H1 (cell line): ENCODE measurements around the gene ZNF366. TPM values are rescaled to one million over a fixed set of nuclear protein-coding genes. Genes with fewer than 3 reads are reported as not detected.

ENCODE experiments used
- polyA plus RNA-seq, 7 experiments: library from polyadenylated mRNA; depleted of rRNA in 3 of 7; stranded (reverse) in 5 of 7; unstranded in 2 of 7; fragments of >200 nt in 5 of 7; fragments of 200-250 nt in 2 of 7; gene quantifications; 1 replicate in 5 of 7; 2 replicates in 1 of 7; 4 replicates in 1 of 7; pipeline versions ENCODE4 v1.2.1 to v1.2.3, GENCODE V29; 2011 to 2013; ENCODE audit warnings: missing spikeins in 2 of 7, mixed read lengths in 2 of 7
- total RNA-seq: library from RNA; stranded (reverse); fragmentation: NEBNext Ultra II Directional; extraction: Animal tissue kit (Norgen Biotek cat#: 25700); gene quantifications from 2 replicates; pipeline ENCODE4 v1.2.1, GENCODE V29; 2021
- TF ChIP-seq, protein P1 (sequence below): fragments of 300-600 bp; sonication (generic); IDR thresholded peaks from 2 replicates; pipeline ENCODE4 v1.7.1; 2012; ENCODE audit warnings: low read length, moderate library complexity, mild to moderate bottlenecking, inconsistent platforms; ENCODE audit not compliant: insufficient replicate concordance

Gene ZNF366
- total and polyA plus RNA-seq, 2 of the 8 experiments (the other 6 are each of a cell fraction or from before 2014, with no cell fraction given), result not detected

DNA sequence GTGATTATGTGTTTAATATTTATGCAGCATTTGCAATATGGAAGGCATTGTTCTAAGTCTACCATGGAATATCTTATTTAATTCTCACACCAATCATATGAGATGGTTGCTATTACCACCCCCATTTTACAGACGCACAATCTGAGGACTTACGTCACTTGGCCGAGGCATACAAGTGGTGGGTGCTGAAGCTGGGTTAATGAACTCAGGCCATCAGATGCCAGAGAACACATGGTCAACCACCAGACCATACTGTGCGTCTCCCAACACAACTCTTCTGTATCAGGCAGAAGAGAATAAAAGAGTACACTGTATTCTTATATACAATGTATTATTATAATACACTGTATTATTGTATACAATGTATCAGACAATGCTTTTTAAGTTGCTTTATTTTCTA lies 59.5 kb downstream of the ZNF366 start (continued):
- TF ChIP-seq, protein P1, sequence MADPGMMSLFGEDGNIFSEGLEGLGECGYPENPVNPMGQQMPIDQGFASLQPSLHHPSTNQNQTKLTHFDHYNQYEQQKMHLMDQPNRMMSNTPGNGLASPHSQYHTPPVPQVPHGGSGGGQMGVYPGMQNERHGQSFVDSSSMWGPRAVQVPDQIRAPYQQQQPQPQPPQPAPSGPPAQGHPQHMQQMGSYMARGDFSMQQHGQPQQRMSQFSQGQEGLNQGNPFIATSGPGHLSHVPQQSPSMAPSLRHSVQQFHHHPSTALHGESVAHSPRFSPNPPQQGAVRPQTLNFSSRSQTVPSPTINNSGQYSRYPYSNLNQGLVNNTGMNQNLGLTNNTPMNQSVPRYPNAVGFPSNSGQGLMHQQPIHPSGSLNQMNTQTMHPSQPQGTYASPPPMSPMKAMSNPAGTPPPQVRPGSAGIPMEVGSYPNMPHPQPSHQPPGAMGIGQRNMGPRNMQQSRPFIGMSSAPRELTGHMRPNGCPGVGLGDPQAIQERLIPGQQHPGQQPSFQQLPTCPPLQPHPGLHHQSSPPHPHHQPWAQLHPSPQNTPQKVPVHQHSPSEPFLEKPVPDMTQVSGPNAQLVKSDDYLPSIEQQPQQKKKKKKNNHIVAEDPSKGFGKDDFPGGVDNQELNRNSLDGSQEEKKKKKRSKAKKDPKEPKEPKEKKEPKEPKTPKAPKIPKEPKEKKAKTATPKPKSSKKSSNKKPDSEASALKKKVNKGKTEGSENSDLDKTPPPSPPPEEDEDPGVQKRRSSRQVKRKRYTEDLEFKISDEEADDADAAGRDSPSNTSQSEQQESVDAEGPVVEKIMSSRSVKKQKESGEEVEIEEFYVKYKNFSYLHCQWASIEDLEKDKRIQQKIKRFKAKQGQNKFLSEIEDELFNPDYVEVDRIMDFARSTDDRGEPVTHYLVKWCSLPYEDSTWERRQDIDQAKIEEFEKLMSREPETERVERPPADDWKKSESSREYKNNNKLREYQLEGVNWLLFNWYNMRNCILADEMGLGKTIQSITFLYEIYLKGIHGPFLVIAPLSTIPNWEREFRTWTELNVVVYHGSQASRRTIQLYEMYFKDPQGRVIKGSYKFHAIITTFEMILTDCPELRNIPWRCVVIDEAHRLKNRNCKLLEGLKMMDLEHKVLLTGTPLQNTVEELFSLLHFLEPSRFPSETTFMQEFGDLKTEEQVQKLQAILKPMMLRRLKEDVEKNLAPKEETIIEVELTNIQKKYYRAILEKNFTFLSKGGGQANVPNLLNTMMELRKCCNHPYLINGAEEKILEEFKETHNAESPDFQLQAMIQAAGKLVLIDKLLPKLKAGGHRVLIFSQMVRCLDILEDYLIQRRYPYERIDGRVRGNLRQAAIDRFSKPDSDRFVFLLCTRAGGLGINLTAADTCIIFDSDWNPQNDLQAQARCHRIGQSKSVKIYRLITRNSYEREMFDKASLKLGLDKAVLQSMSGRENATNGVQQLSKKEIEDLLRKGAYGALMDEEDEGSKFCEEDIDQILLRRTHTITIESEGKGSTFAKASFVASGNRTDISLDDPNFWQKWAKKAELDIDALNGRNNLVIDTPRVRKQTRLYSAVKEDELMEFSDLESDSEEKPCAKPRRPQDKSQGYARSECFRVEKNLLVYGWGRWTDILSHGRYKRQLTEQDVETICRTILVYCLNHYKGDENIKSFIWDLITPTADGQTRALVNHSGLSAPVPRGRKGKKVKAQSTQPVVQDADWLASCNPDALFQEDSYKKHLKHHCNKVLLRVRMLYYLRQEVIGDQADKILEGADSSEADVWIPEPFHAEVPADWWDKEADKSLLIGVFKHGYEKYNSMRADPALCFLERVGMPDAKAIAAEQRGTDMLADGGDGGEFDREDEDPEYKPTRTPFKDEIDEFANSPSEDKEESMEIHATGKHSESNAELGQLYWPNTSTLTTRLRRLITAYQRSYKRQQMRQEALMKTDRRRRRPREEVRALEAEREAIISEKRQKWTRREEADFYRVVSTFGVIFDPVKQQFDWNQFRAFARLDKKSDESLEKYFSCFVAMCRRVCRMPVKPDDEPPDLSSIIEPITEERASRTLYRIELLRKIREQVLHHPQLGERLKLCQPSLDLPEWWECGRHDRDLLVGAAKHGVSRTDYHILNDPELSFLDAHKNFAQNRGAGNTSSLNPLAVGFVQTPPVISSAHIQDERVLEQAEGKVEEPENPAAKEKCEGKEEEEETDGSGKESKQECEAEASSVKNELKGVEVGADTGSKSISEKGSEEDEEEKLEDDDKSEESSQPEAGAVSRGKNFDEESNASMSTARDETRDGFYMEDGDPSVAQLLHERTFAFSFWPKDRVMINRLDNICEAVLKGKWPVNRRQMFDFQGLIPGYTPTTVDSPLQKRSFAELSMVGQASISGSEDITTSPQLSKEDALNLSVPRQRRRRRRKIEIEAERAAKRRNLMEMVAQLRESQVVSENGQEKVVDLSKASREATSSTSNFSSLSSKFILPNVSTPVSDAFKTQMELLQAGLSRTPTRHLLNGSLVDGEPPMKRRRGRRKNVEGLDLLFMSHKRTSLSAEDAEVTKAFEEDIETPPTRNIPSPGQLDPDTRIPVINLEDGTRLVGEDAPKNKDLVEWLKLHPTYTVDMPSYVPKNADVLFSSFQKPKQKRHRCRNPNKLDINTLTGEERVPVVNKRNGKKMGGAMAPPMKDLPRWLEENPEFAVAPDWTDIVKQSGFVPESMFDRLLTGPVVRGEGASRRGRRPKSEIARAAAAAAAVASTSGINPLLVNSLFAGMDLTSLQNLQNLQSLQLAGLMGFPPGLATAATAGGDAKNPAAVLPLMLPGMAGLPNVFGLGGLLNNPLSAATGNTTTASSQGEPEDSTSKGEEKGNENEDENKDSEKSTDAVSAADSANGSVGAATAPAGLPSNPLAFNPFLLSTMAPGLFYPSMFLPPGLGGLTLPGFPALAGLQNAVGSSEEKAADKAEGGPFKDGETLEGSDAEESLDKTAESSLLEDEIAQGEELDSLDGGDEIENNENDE, result no peak
